ENCODE data around the gene TEX38.
A peak's percentile ranks its signal among the peaks of the same experiment; 100 is the strongest.
"Not testable (repeated sequence)": the region's sequence is repeated elsewhere in the genome, so short reads cannot be mapped to it uniquely, and the experiment has no call there.

TEX38 gene

DNA sequence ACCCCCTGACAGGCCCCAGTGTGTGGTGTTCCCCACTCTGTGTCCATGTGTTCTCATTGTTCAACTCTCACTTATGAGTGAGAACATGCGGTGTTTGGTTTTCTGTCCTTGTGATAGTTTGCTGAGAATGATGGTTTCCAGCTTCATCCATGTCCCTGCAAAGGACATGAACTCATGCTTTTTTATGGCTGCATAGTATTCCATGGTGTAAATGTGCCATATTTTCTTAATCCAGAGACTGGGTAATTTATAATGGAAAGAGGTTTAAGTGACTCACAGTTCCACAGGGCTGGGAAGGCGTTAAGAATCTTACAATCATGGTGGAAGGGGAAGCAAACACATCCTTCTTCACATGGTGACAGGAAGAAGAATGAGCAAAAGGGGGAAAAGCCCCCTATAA lies 17.0 kb upstream of the TEX38 start:
- DNase-seq (ENCODE audit: extremely low read depth in 1 of 2, low read depth in 1 of 2): not testable (repeated sequence)

DNA sequence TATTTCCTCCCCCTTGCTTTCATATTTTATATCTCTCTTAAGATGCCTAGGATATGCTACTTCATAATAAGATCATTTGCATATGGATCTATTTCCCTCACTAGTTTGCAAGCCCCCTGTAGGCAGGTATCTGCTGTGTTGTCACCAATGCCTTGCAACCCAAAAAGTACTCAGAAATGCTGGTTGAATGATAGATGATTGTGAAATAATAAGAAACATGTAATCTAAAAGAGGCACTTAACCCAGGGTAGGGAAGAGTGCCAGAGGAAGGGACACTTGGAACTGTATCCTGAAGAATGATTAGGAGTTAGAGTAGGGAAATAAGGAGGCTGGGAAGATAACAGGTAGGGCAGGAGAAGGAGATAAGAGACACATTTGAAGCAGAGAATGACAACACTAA lies 15.8 kb upstream of the TEX38 start:
- no peak for DNase-seq (ENCODE audit: extremely low read depth in 1 of 2, low read depth in 1 of 2)

DNA sequence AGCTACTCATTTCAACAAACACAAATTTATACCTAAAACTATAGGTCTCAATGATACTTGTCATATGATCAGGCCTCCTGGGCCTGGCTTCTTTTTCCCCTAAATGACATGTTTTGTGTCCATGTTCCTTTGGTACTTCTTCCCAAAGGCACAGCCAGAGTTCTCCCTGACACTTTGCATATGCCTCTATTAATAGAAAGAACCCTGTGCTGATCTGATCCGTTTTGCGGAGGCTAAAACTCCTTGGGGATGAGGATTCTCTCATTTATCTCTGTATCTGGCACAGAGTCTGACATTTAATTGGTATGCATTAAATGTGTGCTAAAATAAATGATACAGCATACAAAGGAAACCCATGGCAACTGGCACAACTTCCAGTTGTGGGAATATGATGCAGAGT lies 15.0 kb upstream of the TEX38 start:
- no peak for DNase-seq (ENCODE audit: extremely low read depth in 1 of 2, low read depth in 1 of 2)

DNA sequence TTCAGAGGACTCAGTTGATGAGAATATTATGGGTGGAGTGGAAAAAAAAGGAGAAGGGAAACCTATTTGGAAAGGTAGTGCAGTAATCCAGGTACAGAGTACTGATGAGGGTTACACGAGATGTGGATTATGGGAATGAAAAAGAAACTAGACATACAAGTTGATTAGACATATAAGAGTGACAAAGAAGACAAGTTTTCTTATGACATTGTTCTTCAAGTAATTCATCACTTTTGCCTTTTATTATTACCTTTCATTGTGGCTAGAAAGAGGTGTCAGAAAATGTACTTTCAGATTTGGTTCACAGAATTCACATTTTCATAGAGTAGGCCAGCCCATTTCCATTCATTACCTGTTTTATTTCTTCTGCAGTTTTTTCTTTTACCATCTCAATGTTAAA lies 13.9 kb upstream of the TEX38 start:
- DNase-seq (ENCODE audit: extremely low read depth in 1 of 2, low read depth in 1 of 2): no peak

- no peak for DNase-seq (ENCODE audit: extremely low read depth in 1 of 2, low read depth in 1 of 2)
These were observed 12.3 kb upstream of the TEX38 start for GRCh38 chr1:46659307-46659870.

- not testable (repeated sequence) for DNase-seq (ENCODE audit: extremely low read depth in 1 of 2, low read depth in 1 of 2)
These were observed 11.5 kb upstream of the TEX38 start for GRCh38 chr1:46660116-46660515.

- not testable (repeated sequence) for DNase-seq (ENCODE audit: extremely low read depth in 1 of 2, low read depth in 1 of 2)
These were observed 8.7 kb upstream of the TEX38 start for GRCh38 chr1:46662919-46663318.

DNA sequence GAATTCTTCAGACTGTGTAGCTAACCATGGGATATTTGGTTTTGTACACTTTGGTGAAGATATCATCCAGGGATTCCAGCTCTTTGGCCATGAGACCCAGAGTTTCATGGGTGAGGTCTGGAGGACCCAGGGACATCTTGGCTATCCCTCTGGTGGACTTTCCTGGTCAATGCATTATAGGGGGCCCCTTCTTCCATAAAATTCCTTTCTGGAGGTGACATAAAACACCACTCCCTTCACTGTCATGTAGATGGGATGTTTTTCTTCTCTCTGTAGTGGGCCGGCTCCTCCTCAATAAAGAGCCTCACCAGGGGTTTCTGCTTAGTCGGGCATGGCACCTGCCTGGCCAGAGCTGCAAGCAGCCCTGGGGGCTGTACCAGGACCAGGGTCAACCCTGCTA lies 5.7 kb upstream of the TEX38 start:
- DNase-seq (ENCODE audit: extremely low read depth in 1 of 2, low read depth in 1 of 2): no peak

- peak; percentile 4 to 30 for DNase-seq (ENCODE audit: extremely low read depth in 1 of 2, low read depth in 1 of 2)
These were observed 3.6 kb upstream of the TEX38 start, which contains the start of gene ATPAF1 for GRCh38 chr1:46667782-46668760. Gene ATPAF1, minus strand, starts transcription at chr1:46668364. Its CDS starts 42 bp downstream, at chr1:46668322.

DNA sequence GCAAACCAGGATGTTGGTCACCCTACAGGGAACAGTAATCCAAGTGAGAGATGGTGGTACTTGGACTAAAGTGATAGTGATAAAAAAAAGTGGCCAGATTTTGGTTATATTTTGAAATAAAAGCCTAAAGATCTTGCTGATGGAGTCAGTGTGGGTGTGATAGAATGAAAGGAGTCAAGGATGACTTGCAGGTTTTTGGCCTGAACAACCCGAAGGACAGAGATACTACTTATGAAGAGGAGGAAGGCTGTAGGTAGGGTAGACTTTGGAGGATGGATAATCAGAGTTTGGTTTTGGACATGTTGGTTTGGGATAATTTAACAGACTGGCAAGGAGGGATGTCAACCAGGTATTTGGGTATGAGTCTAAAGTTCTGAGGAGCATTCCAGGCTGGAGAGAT lies 1.5 kb upstream of the TEX38 start:
- no peak for DNase-seq (ENCODE audit: extremely low read depth in 1 of 2, low read depth in 1 of 2)

DNA sequence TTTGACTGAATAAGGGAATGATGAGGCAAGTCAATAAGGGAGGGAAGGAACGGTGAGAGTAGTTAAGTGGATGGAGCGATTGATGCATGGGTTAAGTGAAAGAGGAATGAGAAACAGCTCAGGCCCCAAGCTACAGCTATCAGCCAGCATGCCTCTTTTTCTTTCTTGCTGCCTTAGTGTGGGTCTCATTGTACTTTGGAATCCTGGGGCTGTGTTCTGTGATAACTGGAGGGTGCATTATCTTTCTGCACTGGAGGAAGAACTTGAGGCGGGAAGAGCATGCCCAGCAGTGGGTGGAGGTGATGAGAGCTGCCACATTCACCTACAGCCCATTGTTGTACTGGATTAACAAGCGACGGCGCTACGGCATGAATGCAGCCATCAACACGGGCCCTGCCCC lies 1.0 kb downstream of the TEX38 start:
- no peak for DNase-seq (ENCODE audit: extremely low read depth in 1 of 2, low read depth in 1 of 2)

- no peak for DNase-seq (ENCODE audit: extremely low read depth in 1 of 2, low read depth in 1 of 2)
These were observed 2.1 kb downstream of the TEX38 start for GRCh38 chr1:46673749-46674182.

DNA sequence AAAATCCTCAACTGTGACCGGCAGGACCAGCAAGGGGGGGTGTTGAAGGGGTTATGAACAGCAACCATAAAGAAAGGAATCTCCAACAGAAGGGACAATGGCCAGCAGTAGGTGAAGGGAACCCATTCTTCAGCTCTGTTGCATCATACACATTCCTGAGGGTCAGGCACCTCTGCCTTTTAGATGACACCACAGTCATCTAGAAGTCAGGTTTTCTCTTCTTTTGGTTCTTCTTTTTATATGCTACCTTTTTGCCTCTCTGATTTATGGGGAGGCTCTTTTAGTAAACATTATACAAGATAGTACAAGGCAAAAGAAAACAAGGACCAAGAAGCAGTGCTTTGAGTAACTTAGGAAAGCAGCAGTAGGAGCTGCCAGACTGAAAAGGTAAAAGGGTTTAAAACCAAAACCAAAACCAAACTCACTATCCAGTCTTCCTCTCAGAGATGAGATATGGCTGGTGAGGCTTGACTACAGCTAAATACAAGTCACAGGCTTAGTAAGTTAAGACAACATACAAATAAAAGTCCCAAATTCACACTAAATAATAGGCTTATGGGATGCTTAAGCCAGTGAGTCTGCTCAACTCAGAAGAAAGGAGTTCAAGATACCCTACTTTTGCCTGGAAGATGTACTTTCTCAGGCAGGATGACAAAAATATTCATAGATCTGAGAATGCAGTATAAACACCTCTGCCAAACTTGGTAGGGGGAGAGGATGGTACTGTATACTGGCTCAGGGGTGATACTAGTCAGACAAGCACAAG lies 4.1 kb downstream of the TEX38 start:
- no peak for DNase-seq (ENCODE audit: extremely low read depth in 1 of 2, low read depth in 1 of 2)

GRCh38 chr1:46676531-46676930 lies 4.9 kb downstream of the TEX38 start:
- DNase-seq (ENCODE audit: extremely low read depth in 1 of 2, low read depth in 1 of 2): no peak

DNA sequence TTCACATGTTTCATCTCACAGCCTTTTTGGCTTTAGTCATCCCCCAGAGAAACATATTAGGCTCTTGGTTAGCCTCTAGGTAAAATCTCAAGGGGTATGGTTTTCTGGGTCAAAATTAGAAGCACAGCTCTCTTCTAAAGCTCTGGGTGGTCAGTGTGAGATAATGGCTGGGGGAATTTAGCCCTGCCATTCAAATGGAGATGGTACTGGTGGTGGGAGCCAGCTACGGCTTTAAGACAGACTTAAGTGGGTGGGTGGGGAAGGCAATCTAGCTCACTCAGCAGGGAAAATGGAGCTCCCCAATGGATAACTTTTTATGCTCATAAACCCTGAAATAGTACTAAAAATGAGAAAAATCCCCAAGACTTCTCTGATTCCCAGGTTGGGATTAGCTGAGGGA lies 5.7 kb downstream of the TEX38 start:
- DNase-seq (ENCODE audit: extremely low read depth in 1 of 2, low read depth in 1 of 2): no peak

DNA sequence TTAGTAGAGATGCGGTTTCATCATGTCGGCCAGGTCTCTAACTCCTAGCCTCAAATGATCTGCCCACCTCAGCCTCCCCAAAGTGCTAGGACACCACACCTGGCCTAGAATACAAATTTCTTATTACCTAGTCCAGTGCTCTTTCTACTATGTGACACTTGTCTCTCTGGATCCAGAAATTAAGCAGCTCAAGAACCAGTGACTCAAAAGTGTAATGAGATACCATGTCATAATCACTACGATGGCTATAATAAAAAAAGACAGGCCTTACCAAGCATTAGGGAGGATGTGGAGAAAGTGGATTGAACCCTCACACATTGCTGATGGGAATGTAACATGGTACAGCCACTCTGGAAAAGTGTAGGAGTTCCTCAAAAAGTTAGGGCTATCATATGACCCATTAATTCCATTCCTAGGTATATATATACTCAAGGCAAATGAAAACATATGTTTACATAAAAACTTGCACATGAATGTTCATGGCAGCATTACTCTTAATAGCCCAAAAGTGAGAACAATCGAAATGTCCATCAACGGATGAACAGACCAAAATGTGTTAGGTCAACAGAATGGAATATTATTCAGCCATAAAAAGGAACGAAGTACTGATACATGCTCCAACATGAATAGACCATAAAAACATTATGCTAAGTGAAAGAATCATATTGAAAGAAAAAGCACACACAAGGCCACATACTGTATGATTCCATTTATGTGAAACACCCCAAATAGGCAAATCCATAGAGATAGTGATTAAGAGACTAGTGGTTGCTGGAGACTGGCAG lies 8.3 kb downstream of the TEX38 start:
- DNase-seq (ENCODE audit: extremely low read depth in 1 of 2, low read depth in 1 of 2): no peak

- no peak for DNase-seq (ENCODE audit: extremely low read depth in 1 of 2, low read depth in 1 of 2)
These were observed 9.8 kb downstream of the TEX38 start for GRCh38 chr1:46681333-46682034.

- DNase-seq (ENCODE audit: extremely low read depth in 1 of 2, low read depth in 1 of 2): no peak
These were observed 10.4 kb downstream of the TEX38 start for GRCh38 chr1:46682064-46682463.

GRCh38 chr1:46684670-46685069 lies 13.0 kb downstream of the TEX38 start:
- no peak for DNase-seq (ENCODE audit: extremely low read depth in 1 of 2, low read depth in 1 of 2)

DNA sequence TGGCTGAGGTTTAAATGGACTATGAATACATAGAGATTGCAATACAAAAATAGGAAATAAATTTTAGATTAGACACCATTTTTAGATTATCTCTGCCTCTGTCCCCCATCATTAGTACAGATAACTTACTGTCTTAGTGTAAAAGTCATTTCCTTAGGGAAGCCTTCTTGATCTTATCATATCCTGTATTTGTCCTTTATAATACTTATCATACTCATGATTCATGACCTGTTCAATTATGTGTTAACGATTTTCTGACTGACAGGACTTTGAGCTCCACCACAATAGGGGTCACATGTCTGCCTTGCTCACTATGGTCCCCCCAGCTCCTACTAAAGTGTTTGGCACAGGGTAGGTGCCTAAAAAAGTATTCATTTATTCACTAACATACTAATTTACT lies 14.6 kb downstream of the TEX38 start:
- DNase-seq (ENCODE audit: extremely low read depth in 1 of 2, low read depth in 1 of 2): no peak

Measured in activated CD8-positive, alpha-beta memory T cell treated with anti-CD3 and anti-CD28 coated beads for 1 hour (primary cell).